Coronary artery (tissue), 2 donors: Measurements from ENCODE around the gene THAP3.
A peak's percentile ranks its signal among the peaks of the same experiment; 100 is the strongest.
"Not testable (repeated sequence)": the region's sequence is repeated elsewhere in the genome, so short reads cannot be mapped to it uniquely, and the experiment has no call there.

Source experiments
- DNase-seq: peaks from one replicate; pipeline ENCODE4 v3.0.0-alpha.2; 2017; ENCODE audit warnings: low spot score
- H3K27ac ChIP-seq, 2 donors: fragments of 200-600 bp; sonication (generic); one replicate each; pipeline ENCODE4 v1.5.1; 2016 to 2019
- H3K4me3 ChIP-seq: fragments of 200-600 bp; sonication (generic); 2 replicates; pipeline ENCODE4 v1.5.1; 2016; ENCODE audit warnings: mild to moderate bottlenecking, moderate library complexity
- CTCF ChIP-seq: fragments of 200-600 bp; sonication (generic); IDR thresholded peaks from one replicate; pipeline ENCODE4 v1.5.1; 2019; ENCODE audit warnings: antibody characterized with exemption

The THAP3 gene

GRCh38 chr1:6637770-6638169 is 13.1 kb downstream of the THAP3 start:
- Histone ChIP-seq H3K27ac (peak overlapping the region; percentile 77 to 80), H3K4me3 (peak overlapping the region; percentile 33)
- no peak for DNase-seq
- TF ChIP-seq CTCF: no peak

- TF ChIP-seq CTCF: no peak
- peak overlapping the region; percentile 77 to 80 for H3K27ac ChIP-seq
- peak overlapping the region; percentile 33 for H3K4me3 ChIP-seq
- DNase-seq: peak; percentile 95
Observed at GRCh38 chr1:6638226-6638625, 13.6 kb downstream of the THAP3 start.

GRCh38 chr1:6640867-6641266 is 16.2 kb downstream of the THAP3 start:
- not testable (repeated sequence) for H3K4me3 ChIP-seq, DNase-seq

GRCh38 chr1:6645018-6645417 is 20.4 kb downstream of the THAP3 start:
- no peak overlapping the region for H3K27ac ChIP-seq
- H3K4me3 ChIP-seq: no peak overlapping the region
- no peak for DNase-seq
- TF ChIP-seq CTCF: no peak

More at GRCh38 chr1:6640867-6641266, 16.2 kb downstream of the THAP3 start:
- not testable (repeated sequence) for H3K27ac ChIP-seq

- DNase-seq: no peak
- peak; percentile 51 for TF ChIP-seq CTCF
- no peak overlapping the region for H3K27ac ChIP-seq
- no peak overlapping the region for H3K4me3 ChIP-seq
Observed at GRCh38 chr1:6646499-6647148, 22.0 kb downstream of the THAP3 start.

GRCh38 chr1:6648556-6648955 is 23.9 kb downstream of the THAP3 start:
- Histone ChIP-seq H3K4me3 (no peak overlapping the region), H3K27ac (no peak overlapping the region)
- DNase-seq: no peak
- no peak for TF ChIP-seq CTCF

GRCh38 chr1:6651909-6652308 is 27.2 kb downstream of the THAP3 start:
- no peak overlapping the region for H3K4me3 ChIP-seq
- DNase-seq: no peak
- TF ChIP-seq CTCF: no peak
- no peak overlapping the region for H3K27ac ChIP-seq

GRCh38 chr1:6652986-6653385 is 28.3 kb downstream of the THAP3 start:
- DNase-seq: no peak
- no peak overlapping the region for H3K4me3 ChIP-seq
- no peak overlapping the region for H3K27ac ChIP-seq
- no peak for TF ChIP-seq CTCF
